Erythroblast (primary cell): ENCODE results near the gene ACTL10.

Experiments
- GATA1 ChIP-seq: IDR thresholded peaks from 2 replicates; pipeline ENCODE4 v1.6.1; 2011; ENCODE audit warnings: low read depth, mild to moderate bottlenecking, control low read depth, low read length, moderate library complexity
- POLR2A ChIP-seq: IDR thresholded peaks from 2 replicates; pipeline ENCODE4 v1.6.1; 2011; ENCODE audit warnings: mild to moderate bottlenecking, low read length

GRCh38 chr20:33707668-33708067, 40.9 kb downstream of the ACTL10 start:
- TF ChIP-seq POLR2A (no peak), GATA1 (no peak)
